ENCODE data around the gene PRKAR1A. TPM values are rescaled to one million over a fixed set of nuclear protein-coding genes. Genes with fewer than 3 reads are reported as not detected.

PRKAR1A gene
- total RNA-seq, 4 donors from 2014 or later, result 367 to 431 (median 417) TPM

DNA sequence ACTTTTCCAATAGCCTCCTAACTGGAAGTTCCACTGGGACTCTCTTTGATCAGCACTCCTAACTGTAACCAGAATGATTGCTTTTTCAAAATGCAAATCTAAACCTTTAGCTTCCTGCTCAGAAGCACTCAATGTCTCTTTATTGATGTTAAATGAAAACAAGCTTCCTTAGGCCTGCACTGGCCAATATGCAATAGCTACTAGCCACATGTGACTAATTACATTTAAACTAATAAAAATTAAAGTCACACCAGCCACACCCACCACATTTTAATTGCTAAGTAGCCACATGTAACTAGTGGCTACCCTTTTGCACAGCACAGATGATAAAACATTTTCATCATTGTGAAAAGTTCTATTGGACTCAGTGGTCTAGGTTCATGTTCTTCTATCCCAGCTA, 57.1 kb downstream of the PRKAR1A start:
- no peaks in the 10 kb centered on the region for H3K36me3 ChIP-seq
- intact Hi-C loops (cut with DNase I), result no loop called here
- H3K9me3 ChIP-seq, result no peaks in the 10 kb centered on the region
- H3K27me3 ChIP-seq, result no peaks in the 10 kb centered on the region
- no peak overlapping the region for H3K27ac ChIP-seq
- H3K4me3 ChIP-seq (replicated peaks in 1 of 3), result no peak overlapping the region
- no peak for DNase-seq
- TF ChIP-seq CTCF (IDR thresholded peaks at IDR 0.05) (no peak), POLR2A (IDR thresholded peaks at IDR 0.05) (no peak)
- H3K4me1 ChIP-seq, result peaks cover 10 to 20% of the 10 kb centered on the region in 2 donors

DNA sequence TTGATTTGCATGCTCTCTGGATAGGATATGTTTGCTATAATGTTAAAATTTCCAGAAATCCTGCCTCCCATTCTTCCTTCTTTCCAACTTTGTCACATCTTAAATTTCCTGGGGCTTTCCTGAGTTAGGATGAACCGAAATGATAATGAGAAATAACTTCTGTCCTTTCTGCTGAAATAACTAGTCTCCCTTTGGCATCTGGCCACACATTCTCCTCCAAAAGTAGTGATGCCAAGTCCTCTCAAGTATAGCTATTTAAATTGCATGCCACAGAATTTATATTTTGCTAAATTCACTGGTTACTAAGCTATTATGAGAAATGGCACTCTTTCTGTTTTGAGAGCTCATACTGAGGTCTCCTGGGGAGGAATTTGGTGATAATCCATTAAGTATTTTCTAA, 58.3 kb downstream of the PRKAR1A start:
- Histone ChIP-seq H3K4me1 (peaks cover 10 to 20% of the 10 kb centered on the region in 2 donors), H3K27ac (no peak overlapping the region), H3K27me3 (no peaks in the 10 kb centered on the region), H3K9me3 (no peaks in the 10 kb centered on the region), H3K36me3 (no peaks in the 10 kb centered on the region), H3K4me3 (replicated peaks in 1 of 3) (no peak overlapping the region)
- peak in 1 of 2 donors; percentile 35 for DNase-seq
- intact Hi-C loops (cut with DNase I), result no loop called here
- TF ChIP-seq CTCF (IDR thresholded peaks at IDR 0.05), result no peak
- no peak for TF ChIP-seq POLR2A (IDR thresholded peaks at IDR 0.05)
- WGBS, 2 donors, result 42 to 55% methylated on average over 1 of the region's 1 CpG

DNA sequence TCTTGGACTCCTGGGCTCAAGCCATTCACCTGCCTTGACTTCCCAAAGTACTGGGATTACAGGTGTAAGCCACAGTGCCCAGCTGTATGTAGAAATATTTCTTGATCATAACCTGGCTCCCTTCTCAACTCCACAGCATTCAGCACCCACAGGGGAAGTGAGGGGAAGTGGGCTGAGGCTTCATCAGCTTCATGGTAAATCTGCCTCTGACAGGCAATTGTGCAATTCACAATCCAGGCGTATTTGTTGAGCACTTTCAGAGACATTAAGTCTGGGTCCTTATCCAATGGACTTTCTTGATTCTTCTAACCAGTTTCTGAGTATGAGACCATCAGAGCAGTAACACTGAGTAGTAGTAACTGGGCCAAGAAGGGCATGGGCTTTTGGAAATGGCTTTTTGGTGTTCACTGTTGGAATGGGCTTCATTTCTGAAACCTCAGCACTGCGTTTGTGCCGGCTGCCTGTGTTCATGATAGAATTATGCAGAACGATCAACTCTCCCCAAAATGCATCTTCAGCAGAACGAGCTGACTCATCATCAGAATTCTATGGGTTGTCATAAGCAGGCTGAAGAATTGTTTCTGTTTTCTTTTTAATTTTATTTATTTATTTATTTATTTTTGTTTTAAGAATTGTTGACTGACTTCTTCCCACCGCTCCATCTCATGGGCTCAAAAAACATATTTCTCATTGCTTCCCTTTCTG, 60.1 kb downstream of the PRKAR1A start:
- DNase-seq, result no peak
- no peak overlapping the region for H3K27ac ChIP-seq
- no peak for TF ChIP-seq CTCF (IDR thresholded peaks at IDR 0.05)
- TF ChIP-seq POLR2A (IDR thresholded peaks at IDR 0.05), result no peak
- H3K9me3 ChIP-seq, result no peaks in the 10 kb centered on the region
- H3K4me3 ChIP-seq (replicated peaks in 1 of 3), result no peak overlapping the region
- intact Hi-C loops (cut with DNase I), result no loop called here
- WGBS, 2 donors, result 95 to 96% methylated on average over 6 of the region's 6 CpGs
- no peaks in the 10 kb centered on the region for H3K36me3 ChIP-seq
- no peaks in the 10 kb centered on the region for H3K27me3 ChIP-seq
- H3K4me1 ChIP-seq, result peaks cover 1 to 25% of the 10 kb centered on the region in 2 donors

DNA sequence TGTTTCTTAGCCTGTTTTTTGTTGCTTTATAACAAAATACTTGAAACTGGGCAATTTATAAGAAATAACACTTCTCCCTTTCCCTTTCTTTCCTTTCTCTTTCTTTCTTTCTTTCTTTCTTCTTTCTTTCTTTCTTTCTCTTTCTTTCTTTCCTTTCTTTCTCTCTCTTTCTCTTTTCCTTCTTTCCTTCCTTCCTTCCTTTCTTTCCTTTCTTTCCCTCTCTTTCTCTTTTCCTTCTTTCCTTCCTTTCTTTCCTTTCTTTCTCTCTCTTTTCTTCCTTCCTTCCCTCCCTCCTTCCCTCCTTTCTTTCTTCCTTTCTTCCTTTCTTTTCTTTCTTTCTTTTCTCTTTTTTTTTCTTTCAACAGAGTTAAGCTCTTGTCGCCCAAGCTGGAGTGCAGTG, 61.1 kb downstream of the PRKAR1A start:
- 94% methylated on average over 1 of the region's 1 CpG for WGBS, 2 donors
- Histone ChIP-seq H3K27ac (no peak overlapping the region), H3K27me3 (no peaks in the 10 kb centered on the region), H3K4me1 (peaks cover 4 to 26% of the 10 kb centered on the region in 2 donors), H3K4me3 (replicated peaks in 1 of 3) (no peak overlapping the region), H3K36me3 (no peaks in the 10 kb centered on the region), H3K9me3 (no peaks in the 10 kb centered on the region)
- TF ChIP-seq POLR2A (IDR thresholded peaks at IDR 0.05) (no peak), CTCF (IDR thresholded peaks at IDR 0.05) (no peak)
- DNase-seq, result no peak
- intact Hi-C loops (cut with DNase I), result no loop called here

DNA sequence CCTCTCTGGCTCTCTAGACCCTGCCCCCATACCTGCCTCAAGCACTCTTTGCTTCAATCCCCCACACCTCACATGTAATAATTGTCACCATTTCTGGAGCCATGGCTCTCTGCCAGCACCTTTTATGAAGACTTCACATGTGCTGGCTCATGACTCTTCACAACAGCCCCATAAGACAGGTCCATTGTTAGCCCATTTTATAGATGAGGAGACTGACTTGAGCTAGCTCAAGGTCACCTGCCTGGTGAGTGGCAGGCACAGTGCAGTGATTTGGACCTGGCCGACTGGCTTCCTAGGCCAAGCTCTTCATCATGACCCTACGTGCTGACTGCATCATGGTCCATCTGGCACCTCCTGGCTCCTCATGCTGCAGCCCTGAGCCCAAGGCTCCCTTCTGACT, 63.9 kb downstream of the PRKAR1A start:
- DNase-seq, result no peak
- peak overlapping the region in 1 of 3 donors; percentile 12 for H3K27ac ChIP-seq
- TF ChIP-seq POLR2A (IDR thresholded peaks at IDR 0.05) (no peak), CTCF (IDR thresholded peaks at IDR 0.05) (no peak)
- H3K4me3 ChIP-seq (replicated peaks in 1 of 3), result no peak overlapping the region
- H3K4me1 ChIP-seq, result peaks cover 30 to 45% of the 10 kb centered on the region in 2 donors
- H3K9me3 ChIP-seq, result no peaks in the 10 kb centered on the region
- H3K36me3 ChIP-seq, result no peaks in the 10 kb centered on the region
- H3K27me3 ChIP-seq, result no peaks in the 10 kb centered on the region
- intact Hi-C loops (cut with DNase I), result no loop called here
- WGBS, 2 donors, result 96 to 100% methylated on average over 2 of the region's 2 CpGs
